ENCODE measurements around the gene STX10. TPM values are rescaled to one million over a fixed set of nuclear protein-coding genes. Genes with fewer than 3 reads are reported as not detected.

STX10 gene
- total and polyA plus RNA-seq, 2 of the 4 experiments (the other 2 are of a cell fraction) = 64.9 to 82.0 TPM

DNA sequence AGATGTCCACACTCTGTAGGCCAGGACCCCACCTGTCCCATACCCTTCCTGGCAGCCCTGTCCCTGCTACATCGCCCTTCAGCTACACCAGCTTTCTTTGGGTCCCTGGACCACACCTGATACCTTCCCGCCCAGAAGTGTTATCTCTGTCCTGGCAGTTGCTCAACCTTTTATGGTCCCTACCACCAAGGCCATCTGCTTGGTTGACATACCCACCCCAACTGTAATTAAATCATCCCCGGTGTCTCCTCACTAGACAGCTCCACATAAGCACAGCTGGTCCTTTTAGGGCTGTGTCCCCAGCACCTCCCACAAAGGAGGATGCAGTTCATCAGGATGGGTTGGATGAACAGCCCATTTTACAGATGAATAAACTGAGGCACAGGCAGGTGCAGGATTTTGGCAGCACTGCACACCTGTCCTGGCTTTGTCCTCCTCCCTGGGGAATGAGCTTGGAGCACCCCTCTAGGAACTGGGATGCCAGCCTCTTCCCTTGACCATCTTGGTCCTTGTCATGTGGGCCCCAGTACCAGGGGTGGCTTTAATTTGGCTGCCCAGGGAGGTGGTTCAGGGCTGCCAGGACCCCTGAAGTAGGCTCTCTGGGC lies 19.2 kb downstream of the STX10 start:
- Histone ChIP-seq H4K5ac (ENCODE audit: low read depth, low read length) (no peak overlapping the region), H4K8ac (ENCODE audit: low read depth in 2 of 2, low read length in 2 of 2) (no peak overlapping the region), H2BK20ac (ENCODE audit: low read depth, low read length) (no peak overlapping the region), H2BK120ac (ENCODE audit: low read depth, low read length) (no peak overlapping the region), H3K56ac (ENCODE audit: extremely low read depth, insufficient read depth, low read length) (no peak overlapping the region), H3K4me3 (ENCODE audit: insufficient read depth, low read depth, low read length) (no peak overlapping the region), H3K14ac (replicated peaks; ENCODE audit: low read depth, low read length) (no peak overlapping the region), H4K91ac (ENCODE audit: insufficient read depth, low read depth, low read length) (no peak overlapping the region), H3K23ac (ENCODE audit: low read depth, low read length) (no peak overlapping the region), H3K27me3 (ENCODE audit: control insufficient read depth, insufficient read depth, low read length) (no peaks in the 10 kb centered on the region), H2BK5ac (ENCODE audit: low read depth, low read length, poor library complexity, severe bottlenecking) (no peak overlapping the region), H3K36me3 (ENCODE audit: control insufficient read depth, insufficient read depth, low read length) (peaks cover 16% of the 10 kb centered on the region), H2AK5ac (ENCODE audit: low read depth, low read length) (no peak overlapping the region), H3K4ac (ENCODE audit: low read depth, low read length) (no peak overlapping the region), H3K9me1 (ENCODE audit: insufficient read depth, low read length) (peaks cover 35% of the 10 kb centered on the region), H4K20me1 (ENCODE audit: insufficient read depth, low read length) (peaks cover 96% of the 10 kb centered on the region), H2BK15ac (ENCODE audit: low read depth, low read length) (no peak overlapping the region), H2AK9ac (replicated peaks; ENCODE audit: low read depth, low read length, poor library complexity) (no peak overlapping the region), H3K27ac (ENCODE audit: insufficient read depth, low read length) (no peak overlapping the region), H3K79me1 (ENCODE audit: low read depth in 1 of 2, low read length in 2 of 2) (peaks cover 27 to 95% of the 10 kb centered on the region in 2 experiments), H3K18ac (ENCODE audit: low read depth, low read length) (no peak overlapping the region), H3K9me3 (ENCODE audit: control insufficient read depth, insufficient read depth, low read length) (no peaks in the 10 kb centered on the region), H3K4me1 (ENCODE audit: control insufficient read depth, insufficient read depth, low read length) (peaks cover 13% of the 10 kb centered on the region; the same call in 1 of the 2 replicates), H2AFZ (replicated peaks; ENCODE audit: low read length, poor library complexity) (no peak overlapping the region), H3K4me2 (ENCODE audit: low read depth, low read length) (no peak overlapping the region), H3K9ac (ENCODE audit: low read depth, low read length) (no peak overlapping the region)
- 100% methylated on average over 3 of the region's 3 CpGs; no CpG with 5 or more reads in 1 of the 2 experiments for WGBS, 2 experiments (ENCODE audit: extremely low coverage in 2 of 2, insufficient read length in 1 of 2)
- no peak for TF ChIP-seq CEBPB (IDR thresholded peaks at IDR 0.05; ENCODE audit: low read depth, low read length)
- no peak for TF ChIP-seq NFE2L2 (IDR thresholded peaks at IDR 0.05; ENCODE audit: low read depth, low read length)
- no peak for TF ChIP-seq FOS (IDR thresholded peaks at IDR 0.05; ENCODE audit: low read depth, low read length)
- ATAC-seq (ENCODE audit: low read depth) (no peak), DNase-seq (no peak)
- intact Hi-C loops (cut with micrococcal nuclease) = no loop called here
- ChIA-PET CTCF (no interaction called here), POLR2A (ENCODE audit: unreplicated experiment) (no interaction called here)
- in situ Hi-C loops (cut with MboI; ENCODE audit: low sequenced_read_pairs) = no loop called here
- dilution Hi-C loops (cut with HindIII; ENCODE audit: low sequenced_read_pairs, unreplicated experiment) = no loop called here
- no TSS peak for BruUV-seq (replicated peaks)

Data from IMR-90 (cell line).